NCI-H460 (cell line): ENCODE measurements around the gene CALHM6. TPM values are rescaled to one million over a fixed set of nuclear protein-coding genes. Genes with fewer than 3 reads are reported as not detected.

Experiments used
- DNase-seq: peaks from one replicate; pipeline ENCODE4 v3.0.0-alpha.2; 2016; ENCODE audit warnings: low read depth; ENCODE audit errors: extremely low read depth
- polyA plus RNA-seq: library from polyadenylated mRNA; depleted of rRNA; stranded (reverse); fragments of >200 nt; gene quantifications from 2 replicates; pipeline ENCODE4 v1.2.3, GENCODE V29; 2014; cell fraction: nucleus; rRNA removed
- total RNA-seq: library from RNA; depleted of rRNA; stranded (reverse); fragments of >200 nt; shearing (Covaris generic); gene quantifications from 2 replicates; pipeline ENCODE4 v1.2.3, GENCODE V29; 2014; rRNA removed

Gene CALHM6
- total RNA-seq, result 0.45 TPM in 1 of 2 replicates, not detected in the other
- 0.31 TPM in 1 of 2 replicates, not detected in the other for polyA plus RNA-seq

DNA sequence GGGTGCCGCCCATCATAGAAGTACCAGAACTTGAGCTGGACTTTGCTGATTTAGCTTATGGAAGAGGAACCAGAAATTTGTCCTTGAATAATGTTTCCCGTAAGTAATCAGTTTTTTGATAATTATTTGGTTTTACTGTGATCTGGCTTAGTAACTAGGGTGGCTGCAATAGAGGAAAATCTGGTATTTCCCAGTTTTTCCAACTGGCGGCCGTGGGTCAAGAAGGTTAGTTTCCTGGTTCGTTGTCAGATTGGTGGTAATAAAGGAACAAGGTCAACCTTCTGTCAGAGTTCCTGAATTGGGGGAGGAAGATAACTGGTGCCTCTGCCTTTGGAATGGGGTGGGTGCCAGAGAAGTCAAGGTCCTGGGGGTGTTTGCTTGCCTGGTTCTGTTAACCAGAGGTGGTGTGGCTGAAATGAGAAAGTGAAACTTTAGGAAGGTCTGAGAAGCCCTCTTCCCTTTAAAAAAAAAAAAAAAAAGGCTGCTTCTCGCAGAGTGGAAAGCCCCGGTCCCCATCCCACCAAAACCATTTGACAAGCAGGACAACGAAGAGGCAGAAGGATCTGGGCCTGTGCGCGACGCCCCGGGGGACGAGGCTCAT, at the start of gene CALHM6:
TSS of gene CALHM6 (plus strand) at position 45 of the 601 bp plus-strand sequence. CDS start at position 600, 555 bp downstream.
- DNase-seq, result no peak

DNA sequence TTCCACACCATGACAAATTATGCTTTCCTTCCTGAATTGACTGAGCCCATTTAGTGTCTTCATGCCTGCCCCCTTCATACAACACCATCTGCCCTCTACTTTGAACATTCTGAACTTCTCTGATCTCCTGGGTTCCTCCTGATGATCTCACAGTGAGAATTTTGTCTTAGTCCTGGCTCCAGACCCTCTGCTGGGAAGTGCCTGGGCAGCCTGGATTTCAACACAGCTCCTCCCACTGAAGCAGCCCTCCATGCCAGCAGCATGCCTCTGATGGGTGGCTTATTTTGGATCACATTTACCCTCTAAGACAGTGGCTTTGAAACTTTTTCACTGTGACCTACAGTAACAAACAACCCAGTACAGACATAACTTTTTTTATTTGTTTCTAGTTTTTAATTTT, 48.9 kb upstream of the CALHM6 start:
- no peak for DNase-seq

DNA sequence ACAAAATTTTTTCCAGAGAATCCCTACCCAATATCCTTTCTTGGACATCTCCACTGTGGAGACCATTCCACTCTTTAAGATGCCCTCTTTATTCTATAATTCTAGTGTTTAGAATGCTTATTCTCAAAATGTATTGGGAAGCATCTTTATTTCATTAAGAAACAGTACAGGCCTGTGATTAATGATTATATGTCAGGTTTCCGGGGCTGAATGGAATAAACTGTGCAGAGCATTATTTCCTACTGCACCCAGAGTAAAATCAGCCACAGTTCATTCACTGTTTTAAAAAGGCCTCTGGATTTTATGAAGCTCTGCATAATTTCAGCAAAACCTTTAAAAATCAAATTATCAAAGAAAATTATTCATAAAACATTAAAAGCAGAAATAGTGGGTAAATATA, 47.8 kb upstream of the CALHM6 start:
- DNase-seq, result no peak

DNA sequence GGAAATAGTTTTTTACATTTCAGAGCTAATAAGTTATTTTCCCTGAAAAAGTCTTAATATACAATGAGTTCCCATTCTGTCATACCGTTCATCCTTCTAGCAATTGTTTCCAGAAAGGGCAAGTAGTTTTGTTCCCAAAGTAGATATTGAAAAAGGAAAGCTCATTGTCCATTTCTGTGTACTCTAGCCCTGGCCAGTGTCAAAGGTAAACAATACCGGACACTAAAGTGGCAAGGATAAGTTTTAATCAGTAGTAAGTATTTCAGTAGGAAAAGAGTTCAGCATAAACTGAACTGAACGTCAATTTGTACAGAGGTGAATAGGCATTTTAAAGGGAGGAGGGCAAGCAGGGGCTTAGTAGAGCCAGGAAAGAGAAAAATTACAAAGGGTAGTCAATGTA, 43.5 kb upstream of the CALHM6 start:
- no peak for DNase-seq

DNA sequence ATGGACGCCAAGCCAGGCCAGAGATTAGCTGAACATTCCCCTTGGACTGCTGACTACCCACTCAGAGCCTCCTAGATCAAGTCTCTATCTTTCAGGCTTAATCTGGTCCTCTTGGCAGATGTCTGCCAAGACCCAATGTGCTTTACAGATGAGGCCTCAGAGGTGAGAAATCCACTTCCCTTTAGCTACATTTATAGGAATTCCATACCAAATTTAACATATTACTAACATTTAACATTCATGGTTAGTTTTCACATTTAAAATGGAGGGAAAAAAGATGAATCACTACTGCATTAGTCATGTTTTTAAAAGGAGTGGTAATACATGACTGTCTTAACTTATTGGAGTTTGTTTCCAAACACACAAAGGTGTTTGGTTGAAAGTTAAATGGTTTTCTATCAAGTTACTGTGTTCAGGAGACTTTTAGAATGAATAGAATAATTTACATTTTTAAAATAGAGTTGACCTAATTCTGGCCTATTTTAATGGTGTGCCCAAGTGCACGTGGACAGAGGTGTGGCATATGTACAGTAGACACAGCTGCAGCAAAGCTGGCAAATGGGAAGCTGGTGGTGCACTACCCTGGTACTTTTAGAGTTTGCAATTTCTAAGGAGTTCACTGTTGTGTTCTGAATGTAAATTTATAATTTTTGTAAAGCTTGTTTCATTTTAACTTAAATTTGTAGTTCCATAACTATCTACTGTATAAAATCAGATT, 41.9 kb upstream of the CALHM6 start:
- DNase-seq, result no peak

DNA sequence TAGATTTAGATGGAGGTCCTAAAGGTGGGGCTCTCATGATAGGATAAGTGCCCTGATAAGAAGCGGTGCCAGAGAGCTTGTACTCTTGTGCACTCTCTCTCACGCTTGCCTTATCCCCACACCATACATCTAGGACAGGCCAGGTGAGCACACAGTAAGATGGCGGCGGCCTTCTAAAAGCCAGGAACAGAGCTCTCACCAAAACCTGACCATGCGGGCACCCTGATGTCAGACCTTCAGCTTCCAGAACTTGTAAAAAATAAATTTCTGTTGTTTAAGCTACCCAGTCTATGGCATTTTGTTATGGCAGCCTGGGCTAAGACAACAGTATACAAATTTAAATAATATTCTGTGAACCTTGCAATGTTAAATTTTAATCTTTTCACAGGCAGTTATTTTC, 40.8 kb upstream of the CALHM6 start:
- DNase-seq, result no peak

DNA sequence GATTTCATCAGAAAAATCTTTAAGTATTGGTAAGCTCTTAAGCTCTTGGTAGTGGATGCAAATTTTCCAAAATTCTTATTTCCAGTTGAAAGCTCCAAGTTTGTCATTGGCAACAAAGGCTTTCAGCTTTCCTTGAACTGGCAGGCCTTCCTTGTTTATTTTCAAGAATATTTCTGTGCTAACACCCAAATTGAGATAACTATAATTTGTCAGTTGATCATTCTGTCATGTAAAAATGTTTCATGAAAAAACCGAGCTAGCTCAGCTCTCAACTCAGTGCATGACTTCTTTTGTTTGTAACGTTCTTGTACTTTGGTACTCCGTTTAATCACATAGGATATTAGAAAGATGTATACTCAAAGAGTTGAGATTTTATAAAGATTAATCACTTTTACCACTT, 38.9 kb upstream of the CALHM6 start:
- no peak for DNase-seq

DNA sequence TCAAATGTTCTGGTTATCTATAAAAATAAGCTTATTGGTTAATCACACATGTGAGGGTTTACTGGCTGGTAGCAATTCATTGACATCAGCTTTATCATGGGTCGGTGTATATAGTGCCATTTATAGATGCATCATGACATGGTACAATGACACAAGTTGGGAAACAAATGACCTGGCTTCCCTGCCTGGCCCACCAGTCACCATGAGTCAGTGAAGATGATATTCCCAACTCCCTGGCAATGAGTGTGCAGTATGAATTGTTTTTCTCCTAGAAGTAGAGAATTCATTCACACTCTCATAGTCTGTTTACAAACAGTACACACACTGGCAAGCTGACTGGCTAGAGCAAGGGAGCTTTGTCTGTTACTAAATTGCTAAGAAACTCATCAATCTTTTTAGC, 37.2 kb upstream of the CALHM6 start:
- peak; percentile 6 for DNase-seq

DNA sequence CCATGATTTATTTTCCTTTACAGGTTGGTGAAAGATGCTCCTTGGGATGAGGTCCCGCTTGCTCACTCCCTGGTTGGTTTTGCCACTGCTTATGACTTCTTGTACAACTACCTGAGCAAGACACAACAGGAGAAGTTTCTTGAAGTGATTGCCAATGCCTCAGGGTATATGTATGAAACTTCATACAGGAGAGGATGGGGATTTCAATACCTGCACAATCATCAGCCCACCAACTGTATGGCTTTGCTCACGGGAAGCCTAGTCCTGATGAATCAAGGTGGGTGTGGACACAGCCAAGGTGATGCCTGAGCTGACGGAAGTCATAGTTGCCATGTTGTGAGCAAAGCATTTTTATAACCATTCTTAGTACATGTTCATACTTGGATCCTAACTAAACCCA, 34.6 kb upstream of the CALHM6 start:
- no peak for DNase-seq

DNA sequence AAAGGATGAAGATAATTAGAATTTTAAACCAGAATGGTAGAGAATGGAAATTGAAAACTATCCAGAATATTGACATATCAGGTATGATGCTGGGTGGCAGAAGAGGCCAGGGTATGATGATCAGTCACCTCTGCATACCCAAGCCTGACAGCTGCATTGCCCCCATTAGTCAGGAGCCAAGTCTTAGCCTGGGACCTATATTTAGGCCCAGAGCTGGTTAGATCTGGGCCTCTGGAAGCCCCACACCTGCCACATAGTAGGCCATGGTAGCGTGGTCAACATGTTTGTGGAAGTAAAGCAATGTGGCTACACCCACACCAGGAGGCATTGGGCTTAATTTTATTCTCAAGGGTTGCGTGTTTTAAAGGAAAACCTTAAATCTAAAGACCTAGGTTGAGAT, 32.1 kb upstream of the CALHM6 start:
- DNase-seq, result no peak

DNA sequence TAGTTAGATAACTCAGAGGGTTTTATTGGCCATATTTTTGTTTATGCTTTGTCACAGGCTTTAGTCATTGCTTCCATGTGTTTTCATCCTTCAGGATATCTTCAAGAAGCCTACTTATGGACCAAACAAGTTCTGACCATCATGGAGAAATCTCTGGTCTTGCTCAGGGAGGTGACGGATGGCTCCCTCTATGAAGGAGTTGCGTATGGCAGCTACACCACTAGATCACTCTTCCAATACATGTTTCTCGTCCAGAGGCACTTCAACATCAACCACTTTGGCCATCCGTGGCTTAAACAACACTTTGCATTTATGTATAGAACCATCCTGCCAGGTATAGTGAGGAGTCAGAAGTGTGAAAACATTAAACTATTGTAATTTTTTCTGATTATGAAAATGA, 30.3 kb upstream of the CALHM6 start:
- no peak for DNase-seq

DNA sequence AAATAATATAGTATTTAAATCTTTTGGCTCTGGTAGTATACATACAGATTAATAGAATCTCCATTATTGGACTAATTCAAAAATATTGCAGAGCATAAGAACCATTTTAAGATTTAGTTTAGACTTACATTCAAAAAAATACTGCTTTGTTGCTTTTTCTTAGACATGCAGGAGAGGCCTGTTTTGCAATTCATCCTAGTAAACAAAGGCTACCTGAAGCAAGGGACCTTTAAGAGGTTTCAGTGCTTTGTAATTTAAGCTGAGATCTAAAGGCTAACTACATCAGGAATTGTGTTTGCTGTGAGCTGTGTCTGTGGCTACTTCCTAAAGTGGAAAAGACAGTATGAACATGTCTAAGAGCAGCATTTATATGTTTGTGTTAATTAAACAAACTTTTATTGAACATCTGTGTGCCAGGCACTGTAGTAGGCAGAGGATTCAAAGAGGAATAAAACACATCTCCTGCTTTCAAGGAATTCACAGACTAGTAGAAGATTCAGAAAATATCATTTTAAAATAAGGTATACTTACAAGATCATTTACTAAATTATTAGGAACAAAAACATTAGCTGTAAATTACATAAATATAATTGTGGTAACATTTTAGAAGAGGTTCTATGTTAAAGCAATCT, 29.1 kb upstream of the CALHM6 start:
- no peak for DNase-seq

DNA sequence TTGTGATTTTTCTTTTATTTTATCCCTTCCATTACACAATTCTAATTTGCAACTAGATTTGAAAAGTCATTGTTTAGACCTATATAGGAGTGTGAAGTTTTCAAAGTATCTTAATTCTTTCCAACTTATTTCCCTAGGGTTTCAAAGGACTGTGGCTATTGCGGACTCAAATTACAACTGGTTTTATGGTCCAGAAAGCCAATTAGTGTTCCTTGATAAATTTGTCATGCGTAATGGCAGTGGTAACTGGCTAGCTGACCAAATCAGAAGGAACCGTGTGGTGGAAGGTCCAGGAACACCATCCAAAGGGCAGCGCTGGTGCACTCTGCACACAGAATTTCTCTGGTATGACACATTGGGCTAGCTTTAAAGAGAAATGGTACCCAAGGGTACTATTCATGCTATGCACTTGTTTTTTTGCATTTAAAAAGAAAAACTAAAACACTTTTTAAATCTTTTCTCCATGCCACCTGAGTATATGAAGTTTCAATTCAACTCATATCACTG, 27.9 kb upstream of the CALHM6 start:
- DNase-seq, result no peak

DNA sequence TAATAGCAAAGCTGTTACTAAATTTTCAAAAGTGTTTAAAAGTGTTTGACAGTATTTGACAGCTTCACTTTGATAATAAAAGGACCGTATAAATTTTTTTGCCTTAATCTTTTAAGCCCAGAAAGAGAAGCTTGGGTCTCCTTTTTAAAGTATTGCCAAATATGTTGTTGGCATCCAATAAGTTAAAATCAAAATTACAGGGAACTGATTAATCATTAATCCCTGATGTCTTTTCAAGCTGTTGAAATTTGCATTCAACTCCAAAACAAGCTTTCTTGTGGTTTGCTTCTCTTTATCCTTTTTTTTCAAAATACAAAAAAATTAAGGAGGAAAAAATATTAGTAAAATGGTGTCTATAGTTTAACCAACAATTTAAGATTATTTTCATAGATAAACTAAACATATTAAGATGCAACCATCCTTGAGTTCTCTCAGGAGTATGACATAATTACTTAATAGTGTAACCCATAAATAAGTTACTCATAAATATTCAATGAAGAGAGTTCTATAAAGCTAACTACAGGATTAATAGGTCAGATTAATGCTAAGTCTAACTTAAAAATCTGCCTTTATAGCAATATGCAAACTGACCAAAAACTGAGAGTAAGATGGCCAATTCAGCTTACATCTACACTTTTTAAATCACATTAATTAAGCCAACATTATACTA, 27.0 kb upstream of the CALHM6 start:
- DNase-seq, result no peak

DNA sequence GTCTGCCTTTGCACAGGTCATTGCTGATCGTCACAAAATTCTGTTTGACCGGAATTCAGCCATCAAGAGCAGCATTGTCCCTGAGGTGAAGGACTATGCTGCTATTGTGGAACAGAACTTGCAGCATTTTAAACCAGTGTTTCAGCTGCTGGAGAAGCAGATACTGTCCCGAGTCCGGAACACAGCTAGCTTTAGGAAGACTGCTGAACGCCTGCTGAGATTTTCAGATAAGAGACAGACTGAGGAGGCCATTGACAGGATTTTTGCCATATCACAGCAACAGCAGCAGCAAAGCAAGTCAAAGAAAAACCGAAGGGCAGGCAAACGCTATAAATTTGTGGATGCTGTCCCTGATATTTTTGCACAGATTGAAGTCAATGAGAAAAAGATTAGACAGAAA, 24.6 kb upstream of the CALHM6 start:
- no peak for DNase-seq

DNA sequence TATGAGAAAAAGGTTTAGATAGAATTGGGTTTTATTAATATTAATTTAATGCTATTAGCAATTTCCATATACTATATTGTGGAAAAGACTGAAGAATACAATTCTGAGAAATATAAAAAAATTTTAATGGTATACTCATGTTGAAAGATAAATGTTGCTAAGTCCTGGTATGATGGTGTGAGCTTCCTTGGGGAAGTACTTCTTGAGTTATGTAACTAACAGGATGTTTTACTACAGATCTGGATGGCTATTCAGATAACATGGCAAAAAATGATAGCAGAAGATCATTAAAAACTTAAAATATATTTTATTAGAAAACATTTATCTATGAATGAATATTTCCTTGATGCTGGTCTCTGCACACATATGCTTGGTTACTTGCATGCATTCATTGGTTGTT, 23.5 kb upstream of the CALHM6 start:
- no peak for DNase-seq

DNA sequence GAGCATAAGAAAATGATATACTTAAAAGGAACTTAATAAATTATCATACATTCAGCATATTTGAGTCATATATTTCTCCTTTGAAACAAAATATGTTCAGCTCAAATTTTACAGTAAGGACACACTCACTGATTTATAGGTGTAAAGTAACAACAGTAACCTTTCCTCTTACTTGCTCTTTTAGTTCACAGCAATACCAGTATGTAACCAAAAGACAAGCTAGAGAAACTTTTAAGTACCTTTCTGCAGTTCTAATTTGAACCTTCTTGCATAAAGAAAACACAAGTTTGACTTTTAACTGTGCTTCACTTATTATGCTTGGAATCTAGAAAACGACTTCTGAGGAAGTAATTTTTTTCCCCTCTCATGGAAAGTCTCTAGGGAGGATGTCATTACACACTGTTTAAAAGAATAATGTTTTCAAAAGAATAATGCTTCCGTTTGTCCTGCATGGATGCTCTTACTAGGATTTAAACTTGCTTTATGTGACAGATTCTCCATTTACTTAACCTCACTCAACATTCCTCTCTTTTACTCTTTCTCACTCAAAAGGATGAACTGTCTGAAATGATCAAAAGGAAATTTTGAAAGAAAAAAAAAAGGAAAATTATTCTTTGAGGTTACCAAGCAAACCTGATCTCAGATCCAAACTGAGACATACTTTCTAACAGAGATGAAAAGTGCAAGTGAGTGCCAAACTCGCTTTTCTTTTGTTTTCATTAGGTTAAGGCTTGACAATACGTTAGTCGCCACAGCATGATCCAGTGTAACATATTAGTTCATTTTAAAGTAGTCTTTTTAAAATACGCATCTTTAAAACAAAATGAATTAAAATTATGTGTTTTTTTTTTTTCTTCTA, 22.4 kb upstream of the CALHM6 start:
- DNase-seq, result no peak

DNA sequence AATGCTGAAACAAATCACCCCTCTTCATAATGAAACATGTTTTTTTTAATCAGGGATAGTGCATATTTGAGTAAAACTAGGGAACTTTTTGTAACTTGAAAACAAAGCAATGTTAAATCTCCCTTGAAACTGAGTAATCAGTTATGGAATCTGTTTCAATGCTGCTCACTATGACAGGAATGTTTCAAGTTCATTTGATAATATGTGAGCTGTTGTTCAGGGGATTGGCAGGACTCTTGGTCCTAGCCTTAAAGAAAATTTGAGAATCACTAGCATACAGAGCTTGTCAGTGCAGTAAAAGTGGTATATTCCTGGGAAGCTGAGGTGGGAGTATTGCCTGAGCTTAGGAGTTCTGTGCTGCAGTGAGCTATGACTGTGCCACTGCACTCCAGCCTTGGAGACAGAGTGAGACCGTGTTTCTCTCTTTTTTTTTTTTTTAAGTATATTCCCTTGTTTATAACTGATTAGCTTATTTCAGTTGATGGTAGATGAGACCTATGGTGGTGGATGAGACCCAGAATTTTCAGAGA, 21.6 kb upstream of the CALHM6 start:
- no peak for DNase-seq

DNA sequence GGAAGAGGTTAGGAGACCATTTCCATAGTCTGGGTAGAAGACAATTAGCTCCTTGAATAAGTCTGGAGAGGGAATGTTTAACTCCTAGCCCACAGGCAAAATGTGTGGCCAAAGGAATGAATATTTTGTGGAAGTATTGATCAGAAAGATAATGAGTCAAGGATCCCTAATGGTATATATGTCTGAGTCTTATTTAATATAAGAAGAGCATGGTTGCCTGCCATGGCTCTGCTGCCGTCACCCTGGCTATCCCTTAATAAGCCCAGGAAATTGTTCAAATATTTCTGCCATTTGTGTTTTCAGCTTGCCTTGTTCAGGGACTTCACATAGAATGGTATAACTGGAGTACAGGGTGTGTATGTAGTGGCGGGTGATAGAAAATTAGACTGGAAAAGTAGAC, 18.1 kb upstream of the CALHM6 start:
- no peak for DNase-seq

DNA sequence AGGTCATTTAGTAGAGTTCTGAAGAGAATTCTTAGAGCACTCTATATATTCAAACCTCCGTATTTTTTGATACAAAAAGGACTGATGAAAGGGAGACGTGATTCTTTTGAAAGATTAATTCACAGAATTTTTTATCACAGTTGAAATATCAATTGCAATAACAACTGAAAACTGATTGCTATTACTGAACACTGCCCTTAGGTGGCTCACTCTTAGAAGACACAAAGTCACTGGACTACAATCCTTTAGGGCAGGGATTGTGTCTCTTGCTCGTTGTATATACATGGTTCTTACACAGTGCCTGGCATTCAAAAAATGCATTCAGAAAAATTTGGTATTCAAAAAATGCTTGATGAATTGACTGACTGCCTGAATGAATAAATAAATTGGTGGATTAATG, 17.1 kb upstream of the CALHM6 start:
- peak; percentile 8 for DNase-seq
